Stimulated activated CD8-positive, alpha-beta memory T cell treated with anti-CD3 and anti-CD28 coated beads, Interleukin-4, amount 100 ng/mL, for 48 hours (primary cell): ENCODE results near the gene GPD2.
"Not testable (repeated sequence)": the region's sequence is repeated elsewhere in the genome, so short reads cannot be mapped to it uniquely, and the experiment has no call there.

Source experiments
- DNase-seq: peaks from one replicate; pipeline ENCODE4 v3.0.0-alpha.2; 2020

The GPD2 gene

DNA sequence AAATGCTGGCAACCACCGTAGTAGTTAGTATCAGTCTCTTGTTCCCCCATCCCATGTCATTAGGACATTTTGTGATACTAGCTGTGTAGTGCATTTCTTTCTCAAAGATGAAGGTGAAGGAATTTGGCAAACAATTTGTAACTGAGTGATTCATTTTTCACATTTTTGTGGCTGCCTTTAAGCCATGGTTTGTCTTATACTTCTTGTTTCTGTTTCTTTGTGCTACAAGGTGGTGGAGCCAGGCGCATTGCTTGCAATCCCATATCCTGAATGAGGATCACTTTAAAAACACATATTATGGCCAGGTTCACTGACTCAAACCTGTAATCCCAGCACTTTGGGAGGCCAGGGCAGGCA lies 40.6 kb downstream of the GPD2 start:
- no peak for DNase-seq

DNA sequence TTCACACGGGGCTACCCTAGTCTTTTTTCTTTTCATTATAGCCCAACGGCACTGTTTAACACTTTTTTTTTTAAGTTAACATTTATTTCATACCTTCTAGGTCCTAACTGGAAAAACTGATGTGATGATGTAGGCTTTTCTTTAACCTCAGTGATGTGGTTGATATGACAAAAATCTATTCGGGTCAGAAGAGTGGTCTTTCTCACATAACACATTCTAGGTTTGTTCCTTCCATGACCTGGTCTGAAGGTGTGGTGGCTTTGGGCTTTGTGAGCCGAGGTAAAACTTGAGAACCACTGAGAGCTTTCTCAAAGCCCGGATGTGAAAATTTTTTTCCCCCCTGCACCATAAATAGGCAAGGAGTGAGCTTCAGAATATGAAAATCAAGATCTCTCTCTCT lies 44.2 kb downstream of the GPD2 start:
- DNase-seq: no peak

DNA sequence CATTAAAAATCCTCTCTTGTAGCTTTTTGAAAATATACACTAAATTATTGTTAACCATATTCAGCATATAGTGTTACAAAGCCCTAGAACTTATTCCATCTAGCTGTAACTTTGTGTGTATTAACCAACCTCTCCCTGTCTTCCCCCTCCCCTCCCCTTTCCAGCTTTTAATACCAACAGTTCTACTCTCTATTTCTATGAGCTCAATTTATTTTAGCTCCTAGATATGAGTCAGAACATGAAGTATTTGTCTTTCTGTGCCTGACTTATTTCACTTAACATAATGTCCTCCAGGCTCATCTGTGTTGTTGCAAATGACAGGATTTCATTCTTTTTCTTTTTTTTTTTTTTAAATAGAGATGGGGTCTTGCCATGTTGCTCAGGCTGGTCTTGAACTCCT lies 45.1 kb downstream of the GPD2 start:
- no peak for DNase-seq

DNA sequence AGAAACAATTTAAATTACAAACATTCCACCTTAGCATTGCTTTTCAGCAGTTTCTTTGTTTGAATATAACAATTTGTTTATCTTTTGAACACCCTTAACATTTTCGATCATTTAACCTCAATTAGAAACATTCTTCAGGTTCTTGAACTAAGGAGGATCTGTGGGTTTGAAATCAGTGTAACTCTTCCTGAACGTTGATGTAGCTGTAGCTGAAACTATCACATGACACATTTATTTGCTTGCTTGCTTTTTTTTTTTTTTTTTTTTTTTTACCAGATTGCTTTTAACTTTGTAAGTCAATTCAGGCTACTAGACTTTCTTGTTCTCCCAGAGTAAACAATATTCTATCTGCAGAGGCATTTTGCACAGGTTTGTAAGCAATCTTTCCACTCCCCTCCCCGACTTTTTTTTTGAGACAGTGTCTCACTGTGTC lies 47.6 kb downstream of the GPD2 start:
- no peak for DNase-seq

DNA sequence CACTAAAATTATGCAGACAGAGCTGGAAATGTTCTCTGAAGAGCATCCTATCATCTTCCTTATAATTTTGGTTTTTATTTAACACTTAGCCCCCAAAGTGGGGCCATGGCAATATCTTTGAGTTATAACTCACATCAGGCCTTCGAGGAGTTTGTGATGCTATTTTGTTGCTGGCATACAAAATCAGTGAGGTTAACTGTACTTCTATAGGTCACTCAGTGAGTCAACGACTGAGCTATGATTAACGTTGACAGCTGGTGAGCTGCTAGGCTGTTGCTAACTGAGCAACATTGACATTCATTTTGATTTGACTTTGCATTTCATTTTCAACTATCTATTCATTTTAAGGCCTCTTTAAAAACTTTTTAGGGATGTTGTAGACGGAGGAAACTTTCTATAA lies 50.0 kb downstream of the GPD2 start:
- no peak for DNase-seq

DNA sequence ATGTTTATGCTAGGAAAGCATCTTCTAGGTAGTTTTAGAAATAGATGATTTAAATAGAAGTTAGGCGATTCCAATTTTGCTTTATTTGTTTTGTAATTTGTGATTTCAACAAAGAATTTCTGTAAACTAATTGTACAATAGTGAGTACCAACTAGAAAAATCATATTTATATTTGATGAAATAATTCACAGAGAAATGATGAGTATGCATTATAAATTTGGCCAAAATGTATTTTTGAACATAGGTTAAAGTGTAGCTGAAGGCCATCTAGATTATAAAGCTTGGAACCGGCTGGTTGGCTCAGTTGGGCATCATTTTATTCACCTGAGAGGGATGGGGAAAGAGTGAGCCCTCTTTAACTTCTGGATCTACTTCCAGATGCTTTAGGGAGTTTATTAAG lies 50.4 kb downstream of the GPD2 start:
- no peak for DNase-seq

DNA sequence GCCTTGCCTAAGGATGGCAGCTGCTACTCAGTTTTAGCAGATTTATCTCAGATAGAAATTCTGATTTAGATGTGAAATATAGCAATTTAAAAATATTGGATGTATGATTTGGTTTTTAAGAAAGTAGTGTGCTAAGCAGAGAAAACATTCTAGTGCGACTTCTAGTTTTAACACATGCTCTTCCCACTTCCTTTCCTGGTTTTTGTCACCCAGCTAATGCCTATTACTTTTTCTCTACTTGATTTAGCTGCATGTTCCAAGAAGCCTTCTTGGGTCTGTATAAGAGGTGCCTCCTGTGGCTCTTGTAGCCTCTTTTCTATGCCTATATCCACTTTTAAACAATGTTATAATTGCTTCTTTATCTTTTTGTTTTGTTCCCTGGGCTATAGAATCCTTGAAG lies 53.0 kb downstream of the GPD2 start:
- DNase-seq: no peak

DNA sequence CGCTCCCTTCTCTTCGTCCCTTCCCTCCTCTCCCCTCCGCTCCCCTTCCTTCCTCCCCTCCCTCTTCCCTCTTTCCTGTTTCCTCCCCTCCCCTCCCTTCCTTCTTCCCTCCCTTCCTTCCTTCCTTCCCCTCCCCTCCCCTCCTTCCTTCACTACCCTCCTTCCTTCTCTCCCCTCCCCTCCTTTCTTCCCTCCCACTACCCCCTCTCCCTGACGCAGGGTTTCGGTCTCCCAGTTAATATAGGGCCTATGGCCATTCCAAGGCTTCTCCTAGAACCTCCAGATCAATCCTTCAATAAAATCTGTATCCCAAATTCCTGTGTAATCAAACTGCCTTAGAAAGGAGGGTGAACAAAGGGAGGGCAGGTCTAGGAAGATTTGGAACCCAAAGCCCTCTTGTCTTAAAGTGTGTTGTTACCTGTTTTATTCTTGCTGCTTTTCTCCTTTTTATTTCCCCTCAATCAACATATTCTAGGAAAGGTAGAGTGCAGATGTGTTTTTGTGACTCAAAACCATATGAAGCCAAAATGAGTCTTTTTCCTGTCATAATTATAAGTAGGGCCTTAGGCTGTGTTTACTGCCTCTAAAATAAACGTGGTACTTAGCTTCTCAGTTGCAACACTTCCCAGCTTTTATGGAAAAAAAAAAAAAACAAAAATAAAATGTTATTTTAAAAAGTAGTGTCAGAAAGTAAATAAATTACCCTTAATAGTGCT lies 53.7 kb downstream of the GPD2 start:
- DNase-seq: no peak

DNA sequence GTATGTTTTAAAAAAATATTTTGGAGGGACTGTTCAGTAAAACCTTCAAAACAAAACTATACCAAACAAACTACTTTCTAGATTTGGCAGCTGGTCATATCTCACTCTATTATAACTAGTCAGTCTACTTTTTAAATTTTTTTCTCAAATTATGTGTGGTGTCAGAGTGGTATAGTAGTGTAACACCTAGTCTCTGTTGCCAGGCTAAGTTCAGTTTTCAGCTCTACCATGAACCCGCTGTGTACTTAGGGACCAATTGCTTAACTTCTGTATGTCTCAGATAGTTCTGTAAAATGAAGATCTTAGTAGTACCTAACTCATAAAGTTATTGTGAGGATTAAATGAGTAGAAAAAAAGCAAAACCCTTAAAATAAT lies 54.3 kb downstream of the GPD2 start:
- no peak for DNase-seq

DNA sequence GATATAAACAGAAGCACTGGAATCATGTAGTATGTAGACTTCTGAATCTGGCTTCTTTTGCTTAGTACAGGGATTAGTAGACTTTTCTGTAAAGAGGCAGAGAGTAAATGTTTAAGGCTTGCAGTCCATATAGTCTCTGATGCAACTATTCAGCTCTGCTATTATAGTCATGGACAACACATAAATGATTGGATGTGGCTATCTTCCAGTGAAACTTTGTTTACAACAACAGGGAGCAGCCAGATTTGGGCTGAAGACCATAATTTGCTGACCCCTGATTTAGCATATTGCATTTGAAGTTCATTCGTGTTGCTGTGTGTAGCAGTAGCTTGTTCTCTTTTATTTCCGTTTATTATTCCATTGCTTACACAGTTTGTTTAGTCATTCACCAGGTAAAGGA lies 55.0 kb downstream of the GPD2 start:
- no peak for DNase-seq

DNA sequence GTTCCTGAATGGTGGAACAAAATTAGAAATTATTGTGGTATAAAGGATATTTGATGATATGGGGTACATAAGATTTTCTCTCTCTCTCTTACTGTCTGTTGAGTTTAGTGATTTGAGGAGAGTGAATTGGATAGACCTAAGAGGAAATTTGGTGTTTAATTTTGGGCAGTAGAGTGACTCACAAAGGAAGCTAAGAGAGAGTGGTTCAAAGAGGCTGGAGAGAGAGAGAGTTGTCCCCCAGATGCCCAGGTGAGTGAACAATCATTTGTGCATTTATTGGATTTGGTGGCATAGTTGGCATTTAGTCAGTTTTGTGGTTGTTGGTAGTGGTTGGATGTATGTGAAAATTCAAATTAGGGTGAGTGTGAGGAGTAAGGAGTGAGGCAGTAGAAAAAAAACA lies 56.8 kb downstream of the GPD2 start:
- no peak for DNase-seq

DNA sequence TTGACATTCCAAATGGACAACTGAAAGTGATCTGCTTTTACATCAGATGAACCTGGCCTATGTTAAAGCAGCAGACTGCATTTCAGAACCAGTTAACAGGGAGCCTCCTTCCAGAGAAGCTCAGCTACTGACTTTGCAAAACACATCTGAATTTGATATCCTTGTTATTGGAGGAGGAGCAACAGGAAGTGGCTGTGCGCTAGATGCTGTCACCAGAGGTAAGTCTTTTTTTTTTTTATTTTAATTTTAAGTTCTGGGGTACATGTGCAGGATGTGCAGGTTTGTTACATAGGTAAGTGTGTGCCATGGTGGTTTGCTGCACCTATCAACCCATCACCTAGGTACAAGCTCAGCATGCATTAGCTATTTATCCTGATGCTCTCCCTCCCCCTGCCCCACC lies 59.8 kb downstream of the GPD2 start:
- DNase-seq: not testable (repeated sequence)

DNA sequence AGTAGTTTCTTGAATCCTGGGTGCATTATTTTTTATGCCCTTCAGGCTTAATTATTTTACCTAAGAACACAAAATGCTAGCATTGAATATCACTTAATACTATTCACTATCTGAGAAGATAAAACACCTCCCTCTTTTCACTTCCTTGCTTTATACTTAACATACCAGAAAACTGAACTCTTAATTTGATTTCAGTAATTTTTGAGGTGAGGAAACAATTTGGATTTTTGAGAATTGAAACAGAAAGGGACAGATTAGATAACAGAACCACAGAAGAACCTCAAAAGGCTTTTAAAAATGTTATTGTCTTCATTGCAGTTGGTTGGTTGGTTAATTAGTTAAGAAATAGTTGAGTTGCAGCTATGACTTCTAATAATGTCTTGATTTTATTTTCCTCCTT lies 69.5 kb downstream of the GPD2 start:
- DNase-seq: no peak

DNA sequence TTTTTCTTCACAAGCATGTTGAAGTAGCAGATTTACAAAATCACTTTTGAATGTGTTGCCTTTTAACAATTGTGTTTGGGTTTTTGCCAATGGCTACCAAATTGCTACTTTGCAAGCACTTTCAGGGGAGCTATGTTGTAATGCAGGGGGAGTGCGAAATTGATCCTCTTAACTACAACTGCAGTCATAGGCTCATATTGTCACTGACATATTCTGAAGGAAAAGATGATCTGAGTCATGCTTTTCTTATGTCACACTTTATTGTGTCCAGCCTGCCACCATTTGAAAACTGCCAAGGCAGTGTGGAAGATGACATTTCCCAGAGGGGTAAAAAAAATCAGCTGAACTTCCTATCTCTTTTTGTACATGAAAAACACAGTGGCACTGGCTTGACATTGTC lies 74.9 kb downstream of the GPD2 start:
- no peak for DNase-seq

DNA sequence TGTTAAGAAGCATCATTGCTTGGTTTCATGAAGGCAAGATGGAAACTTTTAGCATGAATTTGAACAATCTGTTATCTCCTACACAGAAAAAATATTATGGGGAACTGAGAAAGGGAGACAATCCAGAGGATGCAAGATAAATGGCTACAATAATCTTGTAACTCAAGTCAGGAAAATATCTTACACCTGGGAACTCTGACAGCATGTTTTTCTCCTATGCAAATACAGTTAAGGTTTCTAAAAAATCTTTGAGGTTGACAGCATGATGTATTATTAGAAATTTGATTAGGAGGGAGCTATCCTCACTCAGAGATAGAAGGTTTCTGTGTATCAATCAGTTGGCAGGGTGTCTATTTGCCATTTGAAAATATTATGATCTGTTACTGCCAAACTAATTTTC lies 75.6 kb downstream of the GPD2 start:
- no peak for DNase-seq

DNA sequence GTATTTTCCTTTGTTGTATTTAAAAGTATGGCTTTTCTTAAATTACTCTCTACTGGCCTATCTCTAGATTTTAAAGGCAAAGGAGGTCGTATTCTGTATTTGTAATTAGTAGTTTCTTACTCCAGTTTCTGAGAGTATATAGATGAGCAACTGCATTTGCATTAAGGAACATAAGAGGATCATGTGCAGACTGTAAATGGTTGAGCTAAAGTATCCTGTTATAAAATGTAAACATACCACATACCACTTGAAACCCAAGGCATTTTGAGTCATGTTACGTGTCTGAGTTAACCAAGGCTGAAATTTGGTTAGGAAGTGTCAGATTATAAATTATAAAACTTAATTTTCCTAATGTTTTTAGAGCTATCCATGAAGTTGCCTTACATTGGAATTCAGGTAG lies 76.3 kb downstream of the GPD2 start:
- no peak for DNase-seq

DNA sequence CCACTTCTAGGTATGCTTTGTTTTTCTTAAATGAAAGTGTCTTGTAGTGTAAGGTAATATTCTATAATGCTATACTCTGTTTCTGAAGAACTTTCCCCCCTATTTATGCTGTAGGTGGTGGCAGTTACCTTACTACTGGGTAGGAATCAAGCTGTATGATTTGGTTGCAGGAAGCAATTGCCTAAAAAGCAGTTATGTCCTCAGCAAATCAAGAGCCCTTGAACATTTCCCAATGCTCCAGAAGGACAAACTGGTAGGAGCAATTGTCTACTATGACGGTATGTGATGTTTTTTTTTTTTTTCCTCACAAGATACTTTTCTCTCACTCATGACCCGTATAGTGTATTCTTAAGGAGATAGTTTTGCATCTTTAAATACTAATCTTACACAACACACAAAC lies 77.0 kb downstream of the GPD2 start:
- no peak for DNase-seq

DNA sequence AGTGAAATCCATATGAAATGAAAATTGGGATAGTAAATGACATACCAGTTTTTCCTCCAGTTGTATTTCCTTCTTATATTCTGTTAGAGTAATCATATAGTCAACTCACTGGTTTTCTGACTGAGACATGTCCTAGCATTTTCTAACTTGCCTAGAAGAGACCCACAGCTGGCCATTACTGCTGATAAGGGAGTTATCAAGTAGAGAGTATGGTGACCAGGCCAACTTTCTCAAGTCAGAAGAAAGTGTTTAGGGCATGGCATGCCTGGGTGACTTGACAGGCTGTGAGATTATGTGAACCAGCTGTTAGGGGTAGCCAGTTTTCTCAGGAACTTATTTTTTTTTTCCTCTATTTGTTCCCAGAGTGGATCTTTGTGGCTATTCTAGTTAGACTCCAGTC lies 81.2 kb downstream of the GPD2 start:
- DNase-seq: no peak

DNA sequence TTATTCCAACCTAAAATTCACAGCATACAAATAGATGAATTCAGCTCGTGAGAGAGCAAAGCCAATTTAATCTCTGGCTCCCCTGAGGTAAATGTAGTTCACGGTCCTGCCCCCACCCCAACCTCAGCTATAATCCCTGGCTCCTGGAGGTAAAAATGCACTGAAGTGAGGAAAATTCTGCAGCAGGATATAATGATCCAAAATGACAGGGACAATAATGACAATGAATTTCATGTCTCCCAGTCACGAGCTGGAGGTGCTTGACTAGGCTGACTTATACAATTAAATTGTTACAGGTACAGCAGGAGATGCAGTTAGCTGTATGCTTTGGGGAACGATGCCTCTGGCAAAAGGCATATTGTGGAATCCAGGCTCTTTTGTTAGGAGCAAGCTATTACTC lies 82.0 kb downstream of the GPD2 start:
- DNase-seq: no peak

DNA sequence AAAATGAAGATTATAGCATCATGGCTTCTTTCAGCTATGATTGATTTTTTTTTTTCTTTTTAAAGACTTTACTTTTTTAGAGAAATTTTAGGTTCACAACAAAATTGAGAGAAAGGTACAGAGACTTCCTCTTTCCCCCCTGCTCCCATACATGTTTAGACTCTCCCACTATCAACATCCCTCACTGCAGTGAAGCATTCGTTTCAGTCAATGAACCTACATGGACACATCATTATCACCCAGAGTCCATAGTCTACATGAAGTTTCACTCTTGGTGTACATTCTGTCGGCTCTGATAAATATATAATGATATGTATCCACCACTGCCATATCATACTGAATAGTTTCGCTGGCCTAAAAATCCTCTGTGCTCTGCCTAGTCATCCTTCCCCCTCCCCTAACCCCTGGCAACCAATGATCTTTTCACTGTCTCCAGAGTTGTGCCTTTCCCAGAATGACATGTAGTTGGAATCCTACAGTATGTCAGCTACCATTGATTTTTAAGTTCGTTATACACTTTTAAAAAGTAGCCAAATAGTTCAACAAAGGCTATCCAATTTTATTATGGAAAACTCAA lies 86.8 kb downstream of the GPD2 start:
- no peak for DNase-seq

DNA sequence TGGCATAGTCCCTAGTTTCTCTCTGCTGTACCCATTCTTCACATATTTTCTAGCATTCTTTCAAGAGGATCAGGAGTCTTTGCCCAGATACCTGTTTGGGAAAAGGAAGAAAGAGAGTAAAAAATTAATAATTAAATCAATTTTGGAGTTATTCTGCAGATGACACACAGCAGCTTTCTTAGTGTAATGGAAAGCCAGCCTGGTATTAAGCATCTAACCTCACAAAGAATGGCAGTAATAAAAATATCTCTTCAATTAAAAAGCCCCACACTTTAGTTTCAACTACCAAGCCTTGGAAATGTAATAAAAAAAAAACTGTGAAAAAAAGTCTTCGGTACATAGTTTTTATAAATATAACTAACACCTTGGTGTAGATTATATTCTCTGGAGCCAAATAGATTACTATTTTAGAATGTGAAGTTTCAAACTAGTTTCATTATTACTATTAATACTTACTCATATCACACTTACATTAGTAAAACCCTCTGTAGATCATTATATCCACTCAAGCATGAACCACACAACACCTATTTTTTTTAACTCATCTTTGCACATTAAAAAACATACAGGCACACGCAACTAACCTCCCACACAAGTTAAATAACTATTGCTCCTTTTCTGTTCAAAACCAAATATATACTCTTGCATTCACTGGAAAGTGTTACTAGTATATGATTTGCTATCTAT lies 90.9 kb downstream of the GPD2 start:
- no peak for DNase-seq

DNA sequence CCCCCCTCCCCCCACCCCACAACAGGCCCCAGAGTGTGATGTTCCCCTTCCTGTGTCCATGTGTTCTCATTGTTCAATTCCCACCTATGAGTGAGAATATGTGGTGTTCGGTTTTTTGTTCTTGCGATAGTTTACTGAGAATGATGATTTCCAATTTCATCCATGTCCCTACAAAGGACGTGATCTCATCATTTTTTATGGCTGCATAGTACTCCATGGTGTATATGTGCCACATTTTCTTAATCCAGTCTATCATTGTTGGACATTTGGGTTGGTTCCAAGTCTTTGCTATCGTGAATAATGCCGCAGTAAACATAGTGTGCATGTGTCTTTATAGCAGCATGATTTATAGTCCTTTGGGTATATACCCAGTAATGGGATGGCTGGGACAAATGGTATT lies 92.4 kb downstream of the GPD2 start:
- DNase-seq: not testable (repeated sequence)

DNA sequence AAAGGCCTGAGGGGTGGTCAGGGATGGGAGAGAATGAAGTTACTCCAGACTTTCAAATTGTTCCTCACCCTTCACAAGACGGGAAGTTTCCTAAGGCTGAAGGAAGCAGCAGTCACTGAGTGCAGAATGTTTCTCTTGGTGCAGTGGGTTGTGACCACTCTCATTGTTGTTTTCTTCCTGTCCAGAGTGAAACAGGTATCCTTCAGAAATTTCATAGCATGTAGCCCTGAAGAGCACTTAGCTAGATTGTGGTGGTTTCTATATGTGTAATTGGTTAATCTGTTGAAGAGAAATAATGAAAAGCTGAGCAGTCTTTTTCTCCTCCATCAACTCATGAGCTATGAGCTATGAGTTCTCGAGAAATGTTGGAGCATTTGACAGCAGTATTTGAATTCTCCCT lies 96.8 kb downstream of the GPD2 start:
- no peak for DNase-seq

DNA sequence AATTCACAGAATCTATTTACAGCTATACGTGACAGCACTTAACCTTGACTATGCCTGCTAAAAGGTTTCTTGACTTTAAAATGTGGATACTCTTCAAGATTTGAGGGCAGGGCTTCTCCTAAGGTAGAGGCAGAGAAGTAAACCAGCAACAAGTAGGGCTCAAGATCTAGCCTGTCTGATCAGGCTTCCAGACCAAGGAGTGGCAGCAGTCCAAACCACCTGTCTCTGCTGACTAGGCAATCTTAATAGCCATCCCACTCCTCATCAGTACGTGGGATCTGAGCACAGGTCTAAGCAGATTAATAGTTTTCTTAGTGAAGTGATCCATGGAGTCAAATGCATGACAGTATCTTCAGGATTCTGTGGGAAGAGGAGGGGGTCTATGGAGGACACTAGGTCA lies 100.4 kb downstream of the GPD2 start:
- no peak for DNase-seq

DNA sequence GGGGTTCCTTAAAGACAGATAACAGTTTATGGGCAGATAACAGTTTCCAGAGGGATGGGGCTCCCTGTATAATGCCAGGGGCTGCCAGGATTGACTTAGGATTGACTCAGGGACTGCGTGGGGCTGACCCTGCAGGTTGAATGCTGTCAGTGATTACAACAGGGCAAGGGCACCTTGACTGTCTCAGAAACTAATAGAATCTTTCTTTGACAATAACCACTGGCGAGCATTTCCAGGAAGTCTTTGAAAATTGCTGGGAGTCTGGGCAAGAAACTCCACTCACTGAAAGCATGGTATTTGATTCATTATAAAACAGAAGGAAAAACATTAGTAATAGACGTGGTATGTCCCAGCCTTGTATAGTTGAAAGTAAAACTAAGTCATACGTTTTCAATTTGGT lies 101.0 kb downstream of the GPD2 start:
- no peak for DNase-seq
